Epithelial cell of proximal tubule (primary cell): ENCODE results near the gene HERC4. TPM values are rescaled to one million over a fixed set of nuclear protein-coding genes. Genes with fewer than 3 reads are reported as not detected.

Experiments used
- DNase-seq: peaks from one replicate; pipeline ENCODE4 v3.0.0-alpha.2; 2011; ENCODE audit warnings: low read depth
- H3K4me3 ChIP-seq: 2 replicates; pipeline ENCODE4 v1.5.1; 2011; ENCODE audit warnings: low read depth, mild to moderate bottlenecking, low read length
- total RNA-seq: library from RNA; depleted of rRNA; stranded (reverse); fragments of >200 nt; gene quantifications from 2 replicates; pipeline ENCODE4 v1.2.3, GENCODE V29; 2015
- TF ChIP-seq, protein P1 (sequence below): conservative IDR thresholded peaks from 2 replicates; pipeline ENCODE4 v1.5.1; 2012; ENCODE audit warnings: low read depth, mild to moderate bottlenecking, low read length

The HERC4 gene
- total RNA-seq, 1 donor from 2014 or later: 27.3 TPM

DNA sequence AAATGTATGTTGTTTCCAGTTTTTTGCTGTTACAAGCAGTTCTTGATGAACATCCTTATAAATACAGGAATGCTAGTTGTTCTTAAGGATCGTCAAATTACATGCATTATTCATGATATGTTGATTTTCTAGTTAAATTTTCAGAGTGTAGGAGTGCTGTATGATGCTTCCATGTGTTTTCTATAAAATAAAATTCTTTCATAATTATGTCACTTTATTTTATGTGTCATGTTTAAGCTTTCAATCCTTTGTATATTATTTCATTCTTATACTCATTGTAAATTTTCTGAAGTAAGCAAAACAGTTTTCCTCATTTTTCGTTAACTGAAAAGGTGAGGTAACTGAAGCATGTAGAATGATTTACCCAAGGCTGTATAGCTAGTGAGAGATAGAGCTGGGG is 17.4 kb upstream of the HERC4 start:
- DNase-seq: no peak
- H3K4me3 ChIP-seq: no peak overlapping the region

DNA sequence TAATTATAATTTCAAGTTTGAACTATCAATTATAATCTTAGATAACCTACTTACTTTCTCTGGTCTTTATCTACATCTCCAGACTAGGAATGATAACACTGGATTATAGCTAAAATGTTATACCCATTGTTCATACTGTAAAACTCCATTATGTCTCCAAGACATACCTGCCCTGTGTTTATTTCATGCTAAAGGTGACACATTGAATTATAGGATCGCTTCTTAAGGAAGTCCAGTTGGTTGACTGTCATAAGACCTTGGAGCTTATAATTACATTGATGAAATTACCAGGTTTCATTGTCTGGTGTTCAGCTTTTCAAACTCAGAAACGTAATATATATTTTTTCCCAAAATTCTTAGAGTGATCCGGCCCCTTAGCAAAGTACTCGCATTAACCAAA is 15.5 kb upstream of the HERC4 start:
- TF ChIP-seq, protein P1, sequence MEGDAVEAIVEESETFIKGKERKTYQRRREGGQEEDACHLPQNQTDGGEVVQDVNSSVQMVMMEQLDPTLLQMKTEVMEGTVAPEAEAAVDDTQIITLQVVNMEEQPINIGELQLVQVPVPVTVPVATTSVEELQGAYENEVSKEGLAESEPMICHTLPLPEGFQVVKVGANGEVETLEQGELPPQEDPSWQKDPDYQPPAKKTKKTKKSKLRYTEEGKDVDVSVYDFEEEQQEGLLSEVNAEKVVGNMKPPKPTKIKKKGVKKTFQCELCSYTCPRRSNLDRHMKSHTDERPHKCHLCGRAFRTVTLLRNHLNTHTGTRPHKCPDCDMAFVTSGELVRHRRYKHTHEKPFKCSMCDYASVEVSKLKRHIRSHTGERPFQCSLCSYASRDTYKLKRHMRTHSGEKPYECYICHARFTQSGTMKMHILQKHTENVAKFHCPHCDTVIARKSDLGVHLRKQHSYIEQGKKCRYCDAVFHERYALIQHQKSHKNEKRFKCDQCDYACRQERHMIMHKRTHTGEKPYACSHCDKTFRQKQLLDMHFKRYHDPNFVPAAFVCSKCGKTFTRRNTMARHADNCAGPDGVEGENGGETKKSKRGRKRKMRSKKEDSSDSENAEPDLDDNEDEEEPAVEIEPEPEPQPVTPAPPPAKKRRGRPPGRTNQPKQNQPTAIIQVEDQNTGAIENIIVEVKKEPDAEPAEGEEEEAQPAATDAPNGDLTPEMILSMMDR: no peak
- H3K4me3 ChIP-seq: no peak overlapping the region
- DNase-seq: no peak

More for the DNA sequence above, 17.4 kb upstream of the HERC4 start:
- TF ChIP-seq, protein P1: no peak

DNA sequence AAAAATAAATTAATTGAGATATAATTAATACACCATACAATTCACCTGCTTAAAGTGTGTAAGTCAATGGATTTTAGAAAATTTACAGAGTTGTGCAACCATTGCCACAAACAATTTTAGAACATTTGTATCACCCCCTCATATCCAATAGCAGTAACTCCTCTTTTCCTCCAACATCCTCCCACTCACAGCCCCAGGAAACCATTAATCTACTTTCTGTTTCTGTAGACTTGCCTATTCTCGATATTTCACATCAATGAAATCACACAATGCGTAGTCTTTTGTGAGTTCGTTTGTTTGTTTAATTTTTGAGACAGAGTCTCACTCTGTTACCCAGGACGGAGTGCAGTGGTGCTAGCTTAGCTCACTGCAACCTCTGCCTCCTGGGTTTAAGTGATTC is 13.7 kb upstream of the HERC4 start:
- no peak for DNase-seq
- H3K4me3 ChIP-seq: no peak overlapping the region
- TF ChIP-seq, protein P1: no peak

GRCh38 chr10:68087685-68088401 is 12.8 kb upstream of the HERC4 start:
- TF ChIP-seq, protein P1: no peak
- no peak overlapping the region for H3K4me3 ChIP-seq
- no peak for DNase-seq

GRCh38 chr10:68086910-68087684 is 12.0 kb upstream of the HERC4 start:
- DNase-seq: no peak
- TF ChIP-seq, protein P1: no peak
- no peak overlapping the region for H3K4me3 ChIP-seq

DNA sequence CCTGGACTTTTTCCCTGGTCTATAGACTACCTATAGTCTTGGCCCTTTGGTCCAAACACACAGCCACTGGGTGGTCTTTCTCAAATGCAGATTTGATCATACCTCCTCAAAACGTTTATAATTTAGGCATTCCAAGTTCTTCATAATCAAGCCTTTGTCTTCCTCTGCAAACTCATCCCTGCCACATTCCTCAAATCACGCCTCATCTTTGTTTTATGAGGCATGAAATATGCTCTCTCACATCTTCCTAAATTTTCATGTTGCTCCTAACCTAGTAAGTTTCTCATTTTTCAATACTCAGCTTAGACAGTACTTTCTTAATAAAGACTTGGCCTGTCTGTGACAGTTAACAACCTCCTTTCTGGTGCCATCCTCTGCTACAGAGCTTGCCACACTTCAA is 10.9 kb upstream of the HERC4 start:
- no peak overlapping the region for H3K4me3 ChIP-seq
- TF ChIP-seq, protein P1: no peak
- no peak for DNase-seq
